ENCODE data around the gene PVALEF. TPM values are rescaled to one million over a fixed set of nuclear protein-coding genes. Genes with fewer than 3 reads are reported as not detected.

The PVALEF gene
- total RNA-seq, 1 donor: not detected

- TF ChIP-seq, protein P1, sequence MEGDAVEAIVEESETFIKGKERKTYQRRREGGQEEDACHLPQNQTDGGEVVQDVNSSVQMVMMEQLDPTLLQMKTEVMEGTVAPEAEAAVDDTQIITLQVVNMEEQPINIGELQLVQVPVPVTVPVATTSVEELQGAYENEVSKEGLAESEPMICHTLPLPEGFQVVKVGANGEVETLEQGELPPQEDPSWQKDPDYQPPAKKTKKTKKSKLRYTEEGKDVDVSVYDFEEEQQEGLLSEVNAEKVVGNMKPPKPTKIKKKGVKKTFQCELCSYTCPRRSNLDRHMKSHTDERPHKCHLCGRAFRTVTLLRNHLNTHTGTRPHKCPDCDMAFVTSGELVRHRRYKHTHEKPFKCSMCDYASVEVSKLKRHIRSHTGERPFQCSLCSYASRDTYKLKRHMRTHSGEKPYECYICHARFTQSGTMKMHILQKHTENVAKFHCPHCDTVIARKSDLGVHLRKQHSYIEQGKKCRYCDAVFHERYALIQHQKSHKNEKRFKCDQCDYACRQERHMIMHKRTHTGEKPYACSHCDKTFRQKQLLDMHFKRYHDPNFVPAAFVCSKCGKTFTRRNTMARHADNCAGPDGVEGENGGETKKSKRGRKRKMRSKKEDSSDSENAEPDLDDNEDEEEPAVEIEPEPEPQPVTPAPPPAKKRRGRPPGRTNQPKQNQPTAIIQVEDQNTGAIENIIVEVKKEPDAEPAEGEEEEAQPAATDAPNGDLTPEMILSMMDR (IDR thresholded peaks at IDR 0.05; ENCODE audit: insufficient read depth, low read depth, low read length): no peak
- no peak for DNase-seq (ENCODE audit: low read depth)
- no peak overlapping the region for H3K4me3 ChIP-seq (ENCODE audit: low read depth, low read length)
These were observed 41.4 kb downstream of the PVALEF start for GRCh38 chr17:81206657-81207056.

- no peak overlapping the region for H3K4me3 ChIP-seq (ENCODE audit: low read depth, low read length)
- TF ChIP-seq, protein P1 (IDR thresholded peaks at IDR 0.05; ENCODE audit: insufficient read depth, low read depth, low read length): no peak
- no peak for DNase-seq (ENCODE audit: low read depth)
These were observed 42.6 kb downstream of the PVALEF start for GRCh38 chr17:81207610-81208581.

- no peak overlapping the region for H3K4me3 ChIP-seq (ENCODE audit: low read depth, low read length)
- TF ChIP-seq, protein P1 (IDR thresholded peaks at IDR 0.05; ENCODE audit: insufficient read depth, low read depth, low read length): no peak
- no peak for DNase-seq (ENCODE audit: low read depth)
These were observed 43.3 kb downstream of the PVALEF start for GRCh38 chr17:81208651-81209050.

GRCh38 chr17:81209141-81209540 is 43.8 kb downstream of the PVALEF start:
- H3K4me3 ChIP-seq (ENCODE audit: low read depth, low read length): no peak overlapping the region
- DNase-seq (ENCODE audit: low read depth): no peak
- TF ChIP-seq, protein P1 (IDR thresholded peaks at IDR 0.05; ENCODE audit: insufficient read depth, low read depth, low read length): no peak

- DNase-seq (ENCODE audit: low read depth): no peak
- TF ChIP-seq, protein P1 (IDR thresholded peaks at IDR 0.05; ENCODE audit: insufficient read depth, low read depth, low read length): no peak
- H3K4me3 ChIP-seq (ENCODE audit: low read depth, low read length): no peak overlapping the region
These were observed 45.2 kb downstream of the PVALEF start for GRCh38 chr17:81210466-81210865.

- TF ChIP-seq, protein P1 (IDR thresholded peaks at IDR 0.05; ENCODE audit: insufficient read depth, low read depth, low read length): no peak
- DNase-seq (ENCODE audit: low read depth): no peak
These were observed 45.6 kb downstream of the PVALEF start for GRCh38 chr17:81210868-81211267.

More at GRCh38 chr17:81210868-81211267, 45.6 kb downstream of the PVALEF start:
- H3K4me3 ChIP-seq (ENCODE audit: low read depth, low read length): no peak overlapping the region
